Thymus (tissue), 11 donors: ENCODE measurements around the gene TBX18. TPM values are rescaled to one million over a fixed set of nuclear protein-coding genes. Genes with fewer than 3 reads are reported as not detected.

Source experiments
- DNase-seq, 9 donors: peaks; one replicate each; pipeline ENCODE4 v3.0.0-alpha.2; 2013; ENCODE audit warnings: low spot score in 9 of 9, low read depth in 6 of 9, missing footprints in 1 of 9
- H3K27ac ChIP-seq, 2 donors: one replicate each; pipeline ENCODE4 v1.5.1; 2013; ENCODE audit warnings: control low read depth in 1 of 2, low read depth in 1 of 2, low read length in 1 of 2, mild to moderate bottlenecking in 1 of 2, moderate library complexity in 1 of 2
- H3K27me3 ChIP-seq, 2 donors: one replicate each; pipeline ENCODE4 v1.5.1; 2013; ENCODE audit warnings: low read length in 1 of 2; ENCODE audit not compliant: control insufficient read depth in 2 of 2, insufficient read depth in 1 of 2
- H3K36me3 ChIP-seq, 2 donors: one replicate each; pipeline ENCODE4 v1.5.1; 2013; ENCODE audit warnings: low read length in 1 of 2, mild to moderate bottlenecking in 1 of 2, moderate library complexity in 1 of 2; ENCODE audit not compliant: control insufficient read depth in 2 of 2, insufficient read depth in 2 of 2
- H3K4me1 ChIP-seq, 2 donors: one replicate each; pipeline ENCODE4 v1.5.1; 2013; ENCODE audit warnings: low read length in 2 of 2; ENCODE audit not compliant: control insufficient read depth in 2 of 2, insufficient read depth in 2 of 2
- H3K4me3 ChIP-seq, 2 donors: one replicate each; pipeline ENCODE4 v1.5.1; 2013; ENCODE audit warnings: low read length in 2 of 2, control low read depth in 1 of 2, mild to moderate bottlenecking in 1 of 2
- H3K9me3 ChIP-seq, 2 donors: one replicate each; pipeline ENCODE4 v1.5.1; 2013; ENCODE audit warnings: low read length in 1 of 2, mild to moderate bottlenecking in 1 of 2; ENCODE audit not compliant: control insufficient read depth in 2 of 2, insufficient read depth in 1 of 2
- WGBS: extraction: QIAGEN DNeasy Blood & Tissue Kit; methylation state at CpG from one replicate; pipeline ENCODE4 v1.1.7; 2013; 5-methylcytosine and 5-hydroxymethylcytosine counted together
- polyA plus RNA-seq: library from polyadenylated mRNA; stranded (reverse); fragments of 200-250 nt; gene quantifications from one replicate; pipeline ENCODE4 v1.2.3, GENCODE V29; 2013
- total RNA-seq: library from RNA; stranded (reverse); fragments of 120-200 nt; gene quantifications from one replicate; pipeline ENCODE4 v1.2.4, GENCODE V29; 2013
- donor health status: healthy.

Gene TBX18
- total and polyA plus RNA-seq, 2 donors: 0.90 to 1.3 TPM

DNA sequence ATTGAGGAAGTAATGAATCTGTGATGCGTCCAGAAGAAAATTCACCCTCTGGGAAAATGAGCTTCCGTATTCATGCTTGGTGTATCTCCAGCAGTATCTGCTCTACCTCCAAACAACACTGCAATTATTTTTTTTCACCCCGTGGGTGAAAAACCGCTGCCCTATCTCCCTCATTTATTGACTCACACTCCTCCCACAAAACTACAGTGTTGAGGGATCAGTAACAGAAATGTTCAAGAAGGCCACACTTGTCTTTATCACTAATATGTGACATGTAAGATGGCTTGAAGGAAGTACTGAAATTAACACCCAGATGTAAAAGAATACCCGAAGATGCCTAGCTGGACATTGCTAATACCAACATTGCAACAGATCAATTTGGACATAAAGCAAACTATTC, 4.9 kb upstream of the TBX18 start:
- no peak for DNase-seq
- Histone ChIP-seq H3K27ac (no peak overlapping the region), H3K36me3 (no peaks in the 10 kb centered on the region), H3K4me1 (peaks cover 0 to 15% of the 10 kb centered on the region in 2 donors), H3K9me3 (peaks cover 3 to 24% of the 10 kb centered on the region in 2 donors), H3K4me3 (no peak overlapping the region), H3K27me3 (peaks cover 75 to 100% of the 10 kb centered on the region in 2 donors)
- 9% methylated on average over 5 of the region's 5 CpGs for WGBS

DNA sequence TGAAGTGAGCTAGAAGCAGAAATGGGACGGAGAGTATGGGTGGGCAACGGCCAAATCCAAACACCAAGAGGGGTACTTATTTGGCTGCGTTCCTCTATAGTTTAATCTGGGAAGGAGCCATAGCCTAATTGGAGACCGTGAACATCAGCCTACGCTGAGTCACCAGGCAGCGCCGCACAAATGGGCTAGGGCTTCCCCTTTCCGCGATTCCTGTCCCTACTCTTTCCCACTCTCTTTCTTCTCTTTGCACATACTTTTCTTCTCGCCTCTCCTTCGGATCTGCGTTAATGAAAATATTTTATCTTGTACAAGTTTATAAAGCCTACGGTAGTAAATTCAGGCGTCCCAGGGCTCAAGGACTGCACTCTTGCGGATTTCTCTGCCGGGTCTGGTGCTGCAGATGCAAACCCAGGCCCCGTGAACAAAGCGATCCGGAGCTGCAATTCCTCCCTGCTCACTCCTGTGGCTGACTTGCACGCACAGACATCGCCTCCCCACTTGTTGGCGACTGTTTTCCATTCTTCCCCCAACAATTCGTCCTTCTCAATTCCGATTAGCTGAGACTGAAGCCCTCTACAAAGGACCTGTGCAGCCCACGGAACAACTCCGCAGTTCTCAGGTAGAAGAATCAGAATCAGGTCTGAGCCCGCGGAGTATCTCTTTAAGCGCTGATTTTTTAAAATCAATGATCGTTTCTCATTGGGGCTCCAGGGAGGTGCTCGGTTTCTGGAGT, 4.2 kb upstream of the TBX18 start:
- no peak for DNase-seq
- Histone ChIP-seq H3K9me3 (peaks cover 3 to 25% of the 10 kb centered on the region in 2 donors), H3K36me3 (no peaks in the 10 kb centered on the region), H3K27ac (no peak overlapping the region), H3K27me3 (peaks cover 75 to 100% of the 10 kb centered on the region in 2 donors), H3K4me1 (peaks cover 0 to 14% of the 10 kb centered on the region in 2 donors), H3K4me3 (no peak overlapping the region)
- WGBS: 6% methylated on average over 31 of the region's 31 CpGs

DNA sequence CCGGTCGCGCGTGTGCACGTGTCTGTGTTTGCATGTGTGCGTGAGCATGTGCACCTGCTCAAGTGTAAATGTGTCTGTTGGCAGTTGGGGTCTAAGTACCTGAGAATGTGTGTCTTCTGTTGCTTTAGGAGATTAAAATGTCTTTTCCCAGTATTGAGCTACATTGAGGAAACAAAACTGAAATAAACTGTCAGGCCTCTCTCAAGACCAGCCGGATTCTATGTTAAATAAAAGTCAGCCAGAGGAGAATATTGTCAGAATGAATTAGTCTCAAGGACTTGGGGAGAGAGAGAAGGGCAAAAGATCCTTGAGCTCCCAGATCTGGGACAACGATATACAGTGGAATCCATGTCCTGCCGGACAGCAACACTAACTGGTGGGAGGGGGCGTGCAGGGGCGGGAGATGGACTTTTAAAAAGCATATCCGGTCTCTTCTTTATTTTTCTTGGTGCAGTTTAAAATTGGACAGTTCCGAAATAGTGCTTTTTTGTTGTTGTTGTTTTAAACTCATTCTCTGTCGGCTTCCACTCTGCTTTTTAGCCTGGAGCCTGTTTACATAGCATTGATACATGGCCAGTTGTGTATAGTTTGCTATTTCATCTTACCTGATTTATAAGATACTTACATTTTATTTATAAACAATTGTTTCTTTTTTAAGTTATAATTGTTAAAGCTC, 3.3 kb upstream of the TBX18 start:
- no peak for DNase-seq
- Histone ChIP-seq H3K9me3 (peaks cover 1 to 29% of the 10 kb centered on the region in 2 donors), H3K4me1 (peaks cover 0 to 16% of the 10 kb centered on the region in 2 donors), H3K27me3 (peaks cover 73 to 100% of the 10 kb centered on the region in 2 donors), H3K4me3 (no peak overlapping the region), H3K27ac (no peak overlapping the region), H3K36me3 (no peaks in the 10 kb centered on the region)
- WGBS: 15% methylated on average over 14 of the region's 14 CpGs

- 15% methylated on average over 38 of the region's 38 CpGs for WGBS
Observed at GRCh38 chr6:84766799-84767525, 2.6 kb upstream of the TBX18 start.

GRCh38 chr6:84766118-84766798, 1.9 kb upstream of the TBX18 start:
- Histone ChIP-seq H3K9me3 (peaks cover 1 to 29% of the 10 kb centered on the region in 2 donors), H3K27me3 (peaks cover 69 to 100% of the 10 kb centered on the region in 2 donors), H3K4me3 (no peak overlapping the region), H3K27ac (no peak overlapping the region), H3K4me1 (peaks cover 0 to 16% of the 10 kb centered on the region in 2 donors), H3K36me3 (no peaks in the 10 kb centered on the region)
- DNase-seq: no peak
- WGBS: 9% methylated on average over 32 of the region's 32 CpGs

More at GRCh38 chr6:84766799-84767525, 2.6 kb upstream of the TBX18 start:
- DNase-seq: no peak
- Histone ChIP-seq H3K4me3 (no peak overlapping the region), H3K27me3 (peaks cover 73 to 100% of the 10 kb centered on the region in 2 donors), H3K27ac (no peak overlapping the region), H3K4me1 (peaks cover 0 to 16% of the 10 kb centered on the region in 2 donors), H3K36me3 (no peaks in the 10 kb centered on the region), H3K9me3 (peaks cover 1 to 29% of the 10 kb centered on the region in 2 donors)

GRCh38 chr6:84763886-84764331, 489 bp downstream of the TBX18 start:
- peaks cover 62 to 91% of the 10 kb centered on the region in 2 donors for H3K27me3 ChIP-seq
- H3K4me1 ChIP-seq: peaks cover 0 to 16% of the 10 kb centered on the region in 2 donors
- no peak overlapping the region for H3K27ac ChIP-seq
- peak overlapping the region; percentile 10 to 18 for H3K4me3 ChIP-seq
- DNase-seq: peak in 1 of 9 donors; percentile 29
- H3K9me3 ChIP-seq: peaks cover 1 to 29% of the 10 kb centered on the region in 2 donors
- no peaks in the 10 kb centered on the region for H3K36me3 ChIP-seq
- 3% methylated on average over 57 of the region's 57 CpGs for WGBS

GRCh38 chr6:84763003-84763885, 1.2 kb downstream of the TBX18 start:
- Histone ChIP-seq H3K27me3 (peaks cover 56 to 85% of the 10 kb centered on the region in 2 donors), H3K36me3 (no peaks in the 10 kb centered on the region), H3K9me3 (peaks cover 1 to 29% of the 10 kb centered on the region in 2 donors), H3K4me1 (peaks cover 0 to 16% of the 10 kb centered on the region in 2 donors), H3K4me3 (peak overlapping the region in 1 of 2 donors; percentile 18), H3K27ac (peak overlapping the region in 1 of 2 donors; percentile 17)
- 4% methylated on average over 74 of the region's 74 CpGs for WGBS
- peak in 1 of 9 donors; percentile 18 for DNase-seq
